ENCODE data around the gene INHBE. TPM values are rescaled to one million over a fixed set of nuclear protein-coding genes. Genes with fewer than 3 reads are reported as not detected.

INHBE gene
- total and polyA plus RNA-seq, 2 of the 8 experiments (the other 6 are each of a cell fraction or from before 2014, with no cell fraction given) = 10.2 to 18.8 TPM

DNA sequence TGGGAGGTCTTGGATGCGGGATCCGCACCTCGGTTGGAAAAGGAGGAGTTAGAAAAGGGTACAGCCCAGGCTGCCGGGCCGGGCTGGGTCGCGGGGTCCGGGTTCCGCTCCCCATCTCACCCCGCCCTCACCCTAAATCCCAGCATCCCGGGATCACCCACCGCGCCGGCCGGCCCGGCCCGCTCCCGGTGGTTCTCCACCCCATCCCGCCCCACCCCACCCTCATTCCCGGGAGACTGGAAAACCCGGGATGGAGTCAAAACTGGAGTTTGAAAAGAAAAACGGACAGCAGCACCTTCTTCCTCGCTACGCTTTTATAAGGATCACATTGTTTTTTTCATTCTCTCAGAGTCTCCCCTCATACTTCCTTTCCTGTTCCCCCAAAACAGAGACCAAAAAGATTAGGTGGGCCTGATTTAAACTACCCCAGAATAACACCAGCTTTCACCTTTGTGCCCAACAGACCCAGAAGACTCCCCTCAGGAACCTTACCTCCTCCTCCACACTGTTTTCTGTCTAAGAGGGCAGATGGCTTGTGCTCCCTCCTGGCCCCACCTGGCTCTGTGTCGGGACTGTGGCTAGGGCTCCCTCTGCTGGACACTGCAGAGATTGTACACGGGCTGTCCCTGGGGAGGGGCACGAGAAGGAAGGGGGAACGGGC is 7.3 kb downstream of the INHBE start (continued):
- TF ChIP-seq TAF1 (IDR thresholded peaks at IDR 0.05; ENCODE audit: low read depth, low read length) (peak; percentile 62), KDM4A (IDR thresholded peaks at IDR 0.05; ENCODE audit: low read depth, low read length, severe bottlenecking) (peak; percentile 35), HDAC2 (IDR thresholded peaks at IDR 0.05; ENCODE audit: borderline replicate concordance in 1 of 2, low read depth in 2 of 2, low read length in 2 of 2) (0 out of 4 replicates have a peak, but pooled peaks of 1 of the 2 experiments have one; percentile 1), TCF12 (IDR thresholded peaks at IDR 0.05; ENCODE audit: low read depth, low read length) (peak; percentile 85; the same call in 1 of the 2 replicates), KDM5A (IDR thresholded peaks at IDR 0.05; ENCODE audit: low read length) (no peak), KDM1A (IDR thresholded peaks at IDR 0.05; ENCODE audit: borderline replicate concordance, low read length) (peak; percentile 78; the same call in 1 of the 2 replicates), CBX8 (IDR thresholded peaks at IDR 0.05; ENCODE audit: borderline replicate concordance, low read depth, low read length) (no peak), ASH2L (IDR thresholded peaks at IDR 0.05; ENCODE audit: low read length) (no peak), SP2 (IDR thresholded peaks at IDR 0.05; ENCODE audit: low read length) (no peak)
- TF ChIP-seq, protein P1, sequence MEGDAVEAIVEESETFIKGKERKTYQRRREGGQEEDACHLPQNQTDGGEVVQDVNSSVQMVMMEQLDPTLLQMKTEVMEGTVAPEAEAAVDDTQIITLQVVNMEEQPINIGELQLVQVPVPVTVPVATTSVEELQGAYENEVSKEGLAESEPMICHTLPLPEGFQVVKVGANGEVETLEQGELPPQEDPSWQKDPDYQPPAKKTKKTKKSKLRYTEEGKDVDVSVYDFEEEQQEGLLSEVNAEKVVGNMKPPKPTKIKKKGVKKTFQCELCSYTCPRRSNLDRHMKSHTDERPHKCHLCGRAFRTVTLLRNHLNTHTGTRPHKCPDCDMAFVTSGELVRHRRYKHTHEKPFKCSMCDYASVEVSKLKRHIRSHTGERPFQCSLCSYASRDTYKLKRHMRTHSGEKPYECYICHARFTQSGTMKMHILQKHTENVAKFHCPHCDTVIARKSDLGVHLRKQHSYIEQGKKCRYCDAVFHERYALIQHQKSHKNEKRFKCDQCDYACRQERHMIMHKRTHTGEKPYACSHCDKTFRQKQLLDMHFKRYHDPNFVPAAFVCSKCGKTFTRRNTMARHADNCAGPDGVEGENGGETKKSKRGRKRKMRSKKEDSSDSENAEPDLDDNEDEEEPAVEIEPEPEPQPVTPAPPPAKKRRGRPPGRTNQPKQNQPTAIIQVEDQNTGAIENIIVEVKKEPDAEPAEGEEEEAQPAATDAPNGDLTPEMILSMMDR (IDR thresholded peaks at IDR 0.05; ENCODE audit: control extremely low read depth in 1 of 3, insufficient read depth in 1 of 3, low read depth in 1 of 3, low read length in 3 of 3) = peak in 2 of 3 experiments; percentile 97 to 98; a peak in 3 of 4 replicates
- TF ChIP-seq, protein P2, sequence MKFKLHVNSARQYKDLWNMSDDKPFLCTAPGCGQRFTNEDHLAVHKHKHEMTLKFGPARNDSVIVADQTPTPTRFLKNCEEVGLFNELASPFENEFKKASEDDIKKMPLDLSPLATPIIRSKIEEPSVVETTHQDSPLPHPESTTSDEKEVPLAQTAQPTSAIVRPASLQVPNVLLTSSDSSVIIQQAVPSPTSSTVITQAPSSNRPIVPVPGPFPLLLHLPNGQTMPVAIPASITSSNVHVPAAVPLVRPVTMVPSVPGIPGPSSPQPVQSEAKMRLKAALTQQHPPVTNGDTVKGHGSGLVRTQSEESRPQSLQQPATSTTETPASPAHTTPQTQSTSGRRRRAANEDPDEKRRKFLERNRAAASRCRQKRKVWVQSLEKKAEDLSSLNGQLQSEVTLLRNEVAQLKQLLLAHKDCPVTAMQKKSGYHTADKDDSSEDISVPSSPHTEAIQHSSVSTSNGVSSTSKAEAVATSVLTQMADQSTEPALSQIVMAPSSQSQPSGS (IDR thresholded peaks at IDR 0.05; ENCODE audit: low read length) = peak; percentile 28; the same call in 1 of the 2 replicates
